DMS153 treated with DMSO at 0.1 percent for 48 hours (cell line): ENCODE measurements around the gene SLC17A1.
"Not testable (repeated sequence)": the region's sequence is repeated elsewhere in the genome, so short reads cannot be mapped to it uniquely, and the experiment has no call there.

Experiments
- DNase-seq: peaks from one replicate; lab custom pipeline; 2025; ENCODE audit not compliant: unreplicated experiment; lab: John Stamatoyannopoulos, UW

SLC17A1 gene

DNA sequence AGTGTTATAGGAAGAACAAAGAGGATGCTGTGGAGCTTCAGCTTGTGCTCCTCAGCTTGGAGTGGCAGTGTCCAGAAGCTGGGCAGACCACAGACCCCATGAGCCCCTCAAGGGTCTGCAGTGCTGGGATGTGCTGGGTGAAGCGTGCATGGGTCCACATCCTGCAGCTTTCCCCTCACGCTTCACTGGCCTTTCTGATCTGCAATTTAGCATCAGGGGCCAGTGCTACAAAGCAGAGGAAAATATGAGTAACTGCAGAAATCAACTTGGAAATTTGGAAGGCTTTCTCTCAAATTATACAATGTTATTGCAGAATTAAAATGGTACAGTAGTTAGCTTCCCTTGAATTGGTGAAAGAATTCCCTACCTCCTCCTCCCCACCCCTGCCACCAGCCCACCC, 67.2 kb downstream of the SLC17A1 start:
- no peak for DNase-seq

DNA sequence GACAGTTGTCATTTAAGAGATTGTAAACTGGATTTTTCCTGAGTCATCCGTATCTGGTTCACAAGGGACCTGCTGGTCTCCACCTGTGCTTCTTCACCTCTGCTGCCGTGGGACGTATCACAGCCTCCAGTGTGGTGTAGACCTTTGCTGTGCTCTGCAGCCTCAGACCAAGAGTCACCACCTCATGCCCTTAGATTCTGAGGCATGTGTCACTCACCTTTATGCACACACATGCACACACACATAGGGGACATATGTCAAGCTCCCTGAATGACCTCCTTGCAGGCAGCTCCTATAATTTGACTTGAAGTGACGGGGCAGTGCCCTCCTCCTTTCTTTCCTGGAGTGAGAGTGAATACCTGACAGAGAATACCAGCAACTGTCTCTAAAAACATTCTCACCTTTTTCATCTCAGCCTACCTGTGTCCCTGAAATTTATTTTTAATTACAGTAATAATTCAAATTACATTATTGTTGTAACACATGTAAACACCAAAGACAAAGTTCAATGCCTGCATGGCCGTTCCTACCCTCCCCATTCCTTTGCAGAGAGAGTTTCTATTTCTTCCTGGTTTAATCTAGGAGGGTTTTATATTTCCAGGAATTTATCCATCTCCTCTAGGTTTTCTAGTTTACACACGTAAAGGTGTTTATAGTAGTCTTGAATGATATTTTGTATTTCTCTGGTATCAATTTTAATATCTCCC, 73.8 kb downstream of the SLC17A1 start:
- no peak for DNase-seq

DNA sequence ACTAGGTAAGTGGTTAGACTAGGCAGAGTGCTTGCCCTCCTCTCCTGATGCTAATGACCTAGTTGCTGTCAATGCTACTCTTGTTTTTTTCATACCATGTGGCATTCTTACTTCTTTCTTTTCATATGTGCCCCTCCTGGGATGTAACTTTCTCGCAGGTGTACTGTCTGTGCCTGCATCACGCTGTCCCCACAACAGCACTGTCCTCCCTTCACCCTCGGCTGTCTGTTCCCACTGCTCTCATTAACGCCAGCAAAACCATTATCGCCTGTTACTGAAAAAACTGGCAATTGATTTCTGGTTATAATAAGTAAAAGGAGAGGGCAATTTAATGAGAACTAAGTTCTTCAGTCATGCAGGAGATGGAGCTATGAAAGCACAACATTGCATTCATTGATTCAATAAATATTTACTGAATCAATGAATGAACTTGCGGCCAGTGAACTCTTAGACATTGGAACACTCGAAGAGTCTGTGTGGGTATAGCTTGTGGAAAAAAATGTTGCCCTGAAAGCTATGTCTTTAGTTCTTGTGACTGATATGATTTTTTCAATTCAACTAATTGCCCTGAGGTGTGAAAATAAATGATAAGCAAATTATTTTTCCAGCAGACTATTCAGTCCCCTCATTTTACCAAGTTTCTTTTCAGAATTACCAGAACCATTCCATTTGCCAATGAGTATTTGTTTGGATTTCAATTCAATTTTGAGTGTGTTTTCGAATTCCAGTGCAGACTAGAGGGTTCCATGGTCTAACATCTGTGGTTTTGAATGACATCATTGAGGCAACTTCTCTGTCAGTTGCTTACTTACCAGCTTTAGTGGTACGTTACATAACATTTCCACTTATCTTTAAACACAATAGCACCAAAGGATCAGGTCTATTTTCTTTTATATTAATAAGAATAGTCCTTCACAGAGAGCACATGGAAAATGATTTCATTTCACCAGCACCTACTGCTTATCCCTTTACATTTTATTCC, 75.2 kb downstream of the SLC17A1 start:
- no peak for DNase-seq

DNA sequence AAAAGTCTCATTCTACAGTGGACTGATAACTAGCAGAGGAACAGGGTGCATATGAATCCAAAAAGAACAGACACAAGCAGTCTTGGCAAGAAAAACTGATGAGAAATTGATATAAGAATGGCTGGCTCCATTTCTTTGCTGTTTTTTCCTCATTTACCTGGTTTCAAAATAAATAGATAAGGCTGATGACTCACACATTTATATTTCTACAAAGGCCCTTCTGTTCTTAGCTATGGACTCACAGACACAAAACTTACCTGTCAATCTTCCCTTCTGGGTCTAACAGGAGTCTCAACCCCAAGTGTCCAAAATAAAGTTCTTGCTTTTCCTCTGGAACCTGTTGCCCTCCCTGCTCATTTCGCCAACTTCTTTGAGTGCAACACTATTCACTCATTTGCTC, 76.4 kb downstream of the SLC17A1 start:
- no peak for DNase-seq

DNA sequence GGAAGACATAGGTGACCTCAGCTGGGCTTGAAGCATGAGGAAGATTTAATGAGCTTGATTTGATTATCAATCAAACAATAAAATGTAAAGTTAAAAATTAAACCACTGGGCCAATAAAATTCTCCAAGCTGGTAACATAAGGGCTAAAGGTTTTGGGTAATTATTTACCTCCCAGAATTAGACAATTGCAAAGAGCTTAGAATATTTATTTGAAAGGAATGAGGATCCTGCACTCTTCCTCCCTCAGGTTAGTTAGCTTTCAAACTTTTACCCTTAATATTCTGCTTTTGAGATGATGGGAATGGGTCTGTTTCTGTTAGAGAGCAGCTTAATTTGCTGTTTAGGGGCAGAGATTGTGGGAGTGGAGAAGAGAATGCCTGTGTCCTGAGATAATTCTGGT, 77.3 kb downstream of the SLC17A1 start, which contains the start of gene SLC17A4:
Gene SLC17A4, plus strand, starts transcription at position 208 of the 400 bp plus-strand sequence. CDS start 7,221 bp downstream, outside the sequence.
- DNase-seq = no peak

DNA sequence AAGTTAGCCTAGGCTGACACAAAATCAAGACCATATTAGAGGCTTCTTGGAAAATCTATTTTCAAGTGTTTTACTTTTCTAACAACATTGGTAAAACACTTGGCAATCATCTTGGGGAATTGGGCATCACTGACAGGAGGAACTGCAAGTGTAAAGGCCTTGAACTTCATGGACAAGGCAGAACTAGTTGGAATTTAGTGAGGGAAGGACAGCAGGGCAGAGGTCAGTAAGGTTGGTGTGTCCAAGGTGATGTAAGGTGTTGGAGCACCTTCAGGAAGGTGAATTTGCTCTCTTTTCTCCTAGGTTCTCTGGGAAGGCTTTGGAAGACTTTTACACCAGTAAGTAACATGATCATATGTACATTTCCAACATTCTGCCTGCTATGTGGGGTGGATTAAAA, 78.8 kb downstream of the SLC17A1 start:
- DNase-seq = no peak

DNA sequence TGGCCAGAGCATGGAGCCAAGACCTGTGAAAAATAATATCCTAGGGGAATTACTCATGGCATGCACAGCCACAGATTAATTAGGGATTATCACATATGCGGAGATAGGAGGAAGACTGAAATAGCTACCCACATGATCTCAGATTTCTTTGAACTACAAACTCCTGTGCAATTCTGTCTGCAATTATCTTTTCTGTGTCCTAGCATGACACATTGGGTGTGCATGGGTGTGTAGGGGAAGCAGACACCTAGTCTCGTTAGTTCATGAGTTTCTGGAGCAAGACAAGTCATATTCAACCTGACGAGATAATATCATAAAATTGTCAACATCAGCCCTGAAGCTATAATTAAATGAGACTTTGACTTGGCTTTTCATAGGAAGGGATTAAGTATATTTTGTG, 80.9 kb downstream of the SLC17A1 start:
- no peak for DNase-seq

DNA sequence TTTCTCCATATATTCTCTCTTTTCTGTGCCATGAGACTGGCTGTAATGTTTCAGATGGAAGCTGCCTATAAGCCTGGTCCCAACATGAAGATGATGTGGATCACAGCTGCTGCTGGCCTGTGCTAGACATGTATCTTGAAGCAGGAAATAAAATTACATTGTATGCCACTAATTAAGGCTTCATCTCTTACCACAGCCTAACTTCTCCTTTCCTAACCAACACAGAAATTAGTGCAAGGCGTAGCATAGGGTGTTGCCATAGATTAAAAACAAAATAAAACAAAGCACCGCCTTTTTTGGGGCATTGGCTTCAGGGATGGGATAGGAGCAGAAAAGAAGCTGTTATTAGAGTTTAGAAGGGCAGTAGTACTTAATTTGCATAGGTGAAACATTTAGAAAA, 82.0 kb downstream of the SLC17A1 start:
- no peak for DNase-seq

DNA sequence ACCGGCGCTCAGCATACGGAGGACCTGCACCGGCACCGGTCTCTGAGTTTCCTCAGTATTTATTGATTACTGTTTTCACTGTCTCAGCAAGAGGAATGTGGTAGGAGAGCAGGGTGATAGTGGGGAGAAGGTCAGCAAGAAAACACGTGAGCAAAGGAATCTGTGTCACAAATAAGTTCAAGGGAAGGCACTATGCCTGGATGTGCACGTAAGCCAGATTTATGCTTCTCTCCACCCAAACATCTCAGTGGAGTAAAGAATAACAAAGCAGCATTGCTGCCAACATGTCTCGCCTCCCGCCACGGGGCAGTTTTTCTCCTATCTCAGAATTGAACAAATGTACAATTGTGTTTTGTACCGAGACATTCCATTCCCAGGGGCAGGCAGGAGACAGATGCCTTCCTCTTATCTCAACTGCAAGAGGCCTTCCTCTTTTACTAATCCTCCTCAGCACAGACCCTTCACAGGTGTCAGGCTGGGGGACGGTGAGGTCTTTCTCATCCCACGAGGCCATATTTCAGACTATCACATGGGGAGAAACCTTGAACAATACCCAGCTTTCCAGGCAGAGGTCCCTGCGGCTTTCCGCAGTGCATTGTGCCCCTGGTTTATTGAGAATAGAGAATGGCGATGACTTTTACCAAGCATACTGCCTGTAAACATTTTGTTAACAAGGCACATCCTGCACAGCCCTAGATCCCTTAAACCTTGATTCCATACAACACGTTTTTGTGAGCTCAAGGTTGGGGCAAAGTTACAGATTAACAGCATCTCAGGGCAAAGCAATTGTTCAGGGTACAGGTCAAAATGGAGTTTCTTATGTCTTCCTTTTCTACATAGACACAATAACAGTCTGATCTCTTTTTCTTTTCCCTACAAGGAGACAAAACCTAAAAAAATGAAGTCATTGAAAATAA, 83.0 kb downstream of the SLC17A1 start:
- DNase-seq = not testable (repeated sequence)

DNA sequence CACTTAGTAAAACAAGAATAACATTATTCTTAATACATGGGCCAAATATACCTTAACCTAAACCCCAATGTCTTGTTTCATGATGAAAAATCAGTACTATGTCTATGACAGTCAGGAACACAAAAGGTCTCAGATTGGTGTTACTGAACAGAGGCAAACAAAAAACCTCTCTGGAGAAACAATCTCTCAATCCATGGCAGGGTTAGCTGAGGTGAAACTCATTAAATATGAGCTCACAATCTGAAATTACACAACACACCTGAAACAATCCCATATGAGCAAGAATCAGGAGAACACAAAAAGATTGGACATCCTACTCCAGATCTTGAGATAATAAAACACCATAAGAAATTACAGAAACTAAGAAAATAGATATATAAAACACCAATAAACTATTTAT, 83.8 kb downstream of the SLC17A1 start:
- DNase-seq = no peak

DNA sequence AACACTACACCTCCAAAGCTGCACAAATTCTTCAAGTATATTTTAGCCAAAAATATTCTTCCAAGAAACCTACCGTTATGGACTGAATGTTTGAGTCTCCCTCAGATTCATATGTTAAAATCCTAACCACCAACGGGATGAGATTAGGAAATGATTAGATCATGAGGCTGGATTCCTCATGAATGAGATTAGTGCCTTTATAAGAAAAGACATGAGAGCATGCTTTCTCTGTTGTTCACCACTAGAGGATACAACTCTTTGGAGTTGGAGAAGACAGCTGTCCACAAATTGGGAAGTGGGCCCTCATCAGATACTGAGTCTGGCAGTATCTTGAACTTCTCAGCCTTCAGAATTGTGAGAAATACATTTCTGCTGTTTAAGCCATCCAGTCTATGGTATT, 84.4 kb downstream of the SLC17A1 start:
- no peak for DNase-seq

DNA sequence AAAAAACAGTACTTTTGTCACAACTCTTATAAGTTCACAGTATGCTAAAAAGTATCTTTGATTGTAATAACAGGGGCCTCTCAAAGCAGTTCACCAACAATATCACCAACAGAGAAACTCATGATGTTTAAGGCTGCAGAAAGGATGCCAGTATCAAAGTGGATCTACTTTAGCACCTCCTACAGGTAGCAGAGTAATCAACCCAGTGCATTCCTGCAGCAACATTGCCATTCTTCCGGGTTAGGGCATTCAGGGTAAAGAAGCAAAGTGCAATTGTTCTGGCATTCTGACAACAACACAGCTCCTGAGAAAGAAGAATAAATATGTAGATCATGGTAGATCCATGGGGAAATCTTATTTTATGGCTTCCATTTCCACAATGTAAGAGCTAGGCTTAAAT, 84.9 kb downstream of the SLC17A1 start:
- DNase-seq = no peak

DNA sequence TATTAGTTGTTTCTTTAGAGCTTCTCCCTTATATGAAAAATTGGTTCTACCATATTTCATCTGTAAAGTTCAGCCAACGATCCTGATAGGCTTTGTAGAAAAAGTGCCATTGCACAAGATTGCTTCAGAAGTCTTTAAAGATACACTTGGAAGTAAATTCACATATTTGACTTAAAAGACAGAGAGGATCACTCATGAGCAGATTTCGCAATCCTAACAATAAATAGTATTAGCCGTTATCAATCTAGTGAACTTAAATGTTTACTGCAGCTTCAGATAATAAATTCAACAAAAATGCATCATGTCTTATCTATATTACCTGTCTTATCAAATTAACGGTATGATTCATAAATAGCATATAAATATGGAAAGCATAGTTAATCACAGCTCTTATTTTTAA, 86.0 kb downstream of the SLC17A1 start:
- no peak for DNase-seq

DNA sequence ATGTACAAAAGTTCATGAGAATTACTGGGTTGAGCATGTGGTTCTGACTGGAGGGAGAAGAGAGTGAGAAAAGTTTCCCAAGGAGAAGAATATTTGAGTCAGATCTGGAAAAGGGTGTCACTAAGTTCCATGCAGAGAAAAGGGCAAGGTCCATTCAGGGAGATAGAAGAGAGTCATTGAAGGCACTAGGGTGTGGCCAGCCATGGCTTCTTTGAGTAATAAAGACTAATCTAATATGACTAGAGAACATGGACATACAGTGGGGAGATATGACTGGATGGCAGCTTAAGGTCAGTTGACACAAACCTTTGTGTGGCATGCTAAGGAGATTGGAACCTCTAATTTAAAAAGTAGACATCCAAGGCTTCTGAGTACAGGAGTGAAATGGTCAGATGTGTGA, 88.0 kb downstream of the SLC17A1 start:
- no peak for DNase-seq

DNA sequence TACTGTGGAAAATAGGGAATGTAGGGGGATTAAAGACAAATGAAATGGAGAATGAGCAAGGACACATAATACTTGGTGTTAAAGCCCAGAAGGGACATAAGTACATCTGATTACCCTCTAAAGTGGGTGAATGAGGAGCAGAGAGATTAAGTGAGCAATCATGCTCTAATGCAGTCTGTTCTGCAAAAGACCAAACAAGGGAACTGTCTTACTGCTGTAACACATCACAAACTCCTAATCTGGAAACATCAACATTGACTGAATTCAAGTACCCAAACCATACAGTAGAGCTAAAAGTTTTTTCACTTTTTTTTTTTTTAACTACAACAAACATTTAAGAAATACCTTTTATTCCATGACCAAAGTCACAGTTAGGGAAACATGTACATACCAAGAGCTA, 96.6 kb downstream of the SLC17A1 start:
- no peak for DNase-seq
